Measurements from ENCODE around the gene ECHS1.
"Not testable (repeated sequence)": the region's sequence is repeated elsewhere in the genome, so short reads cannot be mapped to it uniquely, and the experiment has no call there.

DNA sequence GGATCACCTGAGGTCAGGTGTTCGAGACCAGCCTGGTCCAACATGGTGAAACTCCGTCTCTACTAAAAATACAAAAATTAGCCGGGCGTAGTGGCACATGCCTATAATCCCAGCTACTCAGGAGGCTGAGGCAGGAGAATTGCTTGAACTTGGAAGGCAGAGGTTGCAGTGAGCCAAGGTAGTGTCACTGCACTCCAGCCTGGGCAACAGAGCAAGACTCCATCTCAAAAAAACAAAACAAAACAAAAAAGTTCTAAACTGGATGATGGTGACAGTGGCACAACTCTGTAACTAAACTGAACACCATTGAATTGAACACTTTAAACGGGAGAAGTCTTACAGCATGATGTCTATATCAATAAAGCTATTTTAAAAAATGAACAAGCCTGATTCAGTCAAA is 3.0 kb upstream of the ECHS1 start:
- TF ChIP-seq, protein P1, sequence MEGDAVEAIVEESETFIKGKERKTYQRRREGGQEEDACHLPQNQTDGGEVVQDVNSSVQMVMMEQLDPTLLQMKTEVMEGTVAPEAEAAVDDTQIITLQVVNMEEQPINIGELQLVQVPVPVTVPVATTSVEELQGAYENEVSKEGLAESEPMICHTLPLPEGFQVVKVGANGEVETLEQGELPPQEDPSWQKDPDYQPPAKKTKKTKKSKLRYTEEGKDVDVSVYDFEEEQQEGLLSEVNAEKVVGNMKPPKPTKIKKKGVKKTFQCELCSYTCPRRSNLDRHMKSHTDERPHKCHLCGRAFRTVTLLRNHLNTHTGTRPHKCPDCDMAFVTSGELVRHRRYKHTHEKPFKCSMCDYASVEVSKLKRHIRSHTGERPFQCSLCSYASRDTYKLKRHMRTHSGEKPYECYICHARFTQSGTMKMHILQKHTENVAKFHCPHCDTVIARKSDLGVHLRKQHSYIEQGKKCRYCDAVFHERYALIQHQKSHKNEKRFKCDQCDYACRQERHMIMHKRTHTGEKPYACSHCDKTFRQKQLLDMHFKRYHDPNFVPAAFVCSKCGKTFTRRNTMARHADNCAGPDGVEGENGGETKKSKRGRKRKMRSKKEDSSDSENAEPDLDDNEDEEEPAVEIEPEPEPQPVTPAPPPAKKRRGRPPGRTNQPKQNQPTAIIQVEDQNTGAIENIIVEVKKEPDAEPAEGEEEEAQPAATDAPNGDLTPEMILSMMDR (IDR thresholded peaks at IDR 0.05 in 8 of 11, conservative IDR thresholded peaks at IDR 0.05 in 3 of 11) = not testable (repeated sequence)
- not testable (repeated sequence) for TF ChIP-seq POLR2A, POLR2AphosphoS5 (IDR thresholded peaks at IDR 0.05)

Data from spleen (tissue), 7 donors.